H1 (cell line): ENCODE data around the gene KCNAB3. TPM values are rescaled to one million over a fixed set of nuclear protein-coding genes. Genes with fewer than 3 reads are reported as not detected.

Experiments used
- CBX5 ChIP-seq: fragments of 300-800, 300-1000 bp; sonication (generic); IDR thresholded peaks from 2 replicates; pipeline ENCODE4 v1.7.1; 2016; ENCODE audit warnings: antibody characterized with exemption, low read length, low read depth
- polyA plus RNA-seq, 7 experiments: library from polyadenylated mRNA; depleted of rRNA in 3 of 7; stranded (reverse) in 5 of 7; unstranded in 2 of 7; fragments of >200 nt in 5 of 7; fragments of 200-250 nt in 2 of 7; gene quantifications; 1 replicate in 5 of 7; 2 replicates in 1 of 7; 4 replicates in 1 of 7; pipeline versions ENCODE4 v1.2.1 to v1.2.3, GENCODE V29; 2011 to 2013; ENCODE audit warnings: missing spikeins in 2 of 7, mixed read lengths in 2 of 7
- total RNA-seq: library from RNA; stranded (reverse); fragmentation: NEBNext Ultra II Directional; extraction: Animal tissue kit (Norgen Biotek cat#: 25700); gene quantifications from 2 replicates; pipeline ENCODE4 v1.2.1, GENCODE V29; 2021

Gene KCNAB3
- total and polyA plus RNA-seq, 2 of the 8 experiments (the other 6 are each of a cell fraction or from before 2014, with no cell fraction given): 1.7 to 2.4 TPM

DNA sequence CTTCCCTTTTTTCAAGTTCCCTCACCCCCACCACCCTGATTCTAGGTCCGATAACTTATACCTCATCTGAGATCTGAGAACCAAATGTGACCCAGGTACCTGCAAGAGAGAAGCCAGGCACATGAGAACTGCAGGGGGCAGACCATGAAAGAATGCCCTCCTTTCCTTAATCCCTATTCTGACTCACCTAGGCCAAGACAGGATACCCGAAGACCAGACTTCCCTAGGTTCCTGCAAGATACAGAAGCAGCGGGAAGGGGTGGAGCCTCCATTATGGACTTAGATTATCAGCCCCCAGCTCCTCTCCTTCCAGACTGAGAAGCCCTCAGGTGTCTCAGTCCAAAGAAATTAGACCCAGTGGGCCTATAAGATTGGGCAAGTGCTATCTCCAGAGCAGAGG, 2.1 kb downstream of the KCNAB3 start (continued):
- no peak for TF ChIP-seq CBX5
